HCT116 (cell line): ENCODE results near the gene ANAPC4. TPM values are rescaled to one million over a fixed set of nuclear protein-coding genes. Genes with fewer than 3 reads are reported as not detected.

ENCODE experiments used
- ATAC-seq: fragments of 200-7000 bp; cut with Tn5 transposase; 2 replicates; pipeline ENCODE4 v1.9.1; 2020; ENCODE audit warnings: mild to moderate bottlenecking, moderate library complexity
- BruUV-seq: library from RNA; stranded (reverse); fragments of 400-500 nt; replicated peaks from 2 replicates; lab custom pipeline; 2021; lab: Mats Ljungman, UMichigan
- CTCF ChIA-PET: fragments of 300-600 bp; sonication (Branson Sonifier 250); formaldehyde crosslinking; loops from one replicate; lab custom pipeline; 2021; ENCODE audit warnings: antibody characterized with exemption; lab: Charles Lee
- POLR2A ChIA-PET: fragments of 300-600, 350-600 bp; sonication (Branson Sonifier 250); formaldehyde crosslinking; loops from one replicate; lab custom pipeline; 2021; ENCODE audit warnings: antibody characterized with exemption; lab: Charles Lee
- RAD21 ChIA-PET, 2 experiments: fragments of 300-600 bp; sonication (Branson Sonifier 250); formaldehyde crosslinking; loops; one replicate each; lab custom pipeline; 2023; ENCODE audit warnings: low total read pairs in 2 of 2; ENCODE audit not compliant: uncharacterized antibody in 2 of 2, unreplicated experiment in 2 of 2, low non-redundant PET in 1 of 2; lab: Charles Lee
- DNase-seq: peaks from one replicate; pipeline ENCODE4 v3.0.0-alpha.2; 2010; ENCODE audit warnings: low read depth, low spot score
- H2AFZ ChIP-seq: fragments of 200-600 bp; shearing (Covaris generic), sonication (generic); 2 replicates; pipeline ENCODE4 v1.6.1; 2017; ENCODE audit warnings: low read depth, mixed run types, mixed read lengths, antibody characterized with exemption, low read length; ENCODE audit not compliant: poor library complexity, severe bottlenecking
- H3K27ac ChIP-seq: 2 replicates; pipeline ENCODE4 v1.5.1; 2012; ENCODE audit warnings: low read depth, low read length
- H3K27me3 ChIP-seq: fragments of 200-600 bp; sonication (generic); 2 replicates; pipeline ENCODE4 v1.6.1; 2016; ENCODE audit warnings: mixed run types, low read length, mixed read lengths; ENCODE audit not compliant: insufficient read depth
- H3K36me3 ChIP-seq, 2 experiments: fragments of 200-500 bp in 1 of 2; fragments of 200-600 bp in 1 of 2; sonication (Bioruptor generic) in 1 of 2; sonication (generic) in 1 of 2; 2 replicates each; pipeline versions ENCODE4 v1.5.1 to v1.6.1; 2014 to 2016; ENCODE audit warnings: low read length in 2 of 2, inconsistent platforms in 1 of 2, mixed read lengths in 1 of 2, mixed run types in 1 of 2; ENCODE audit not compliant: insufficient read depth in 2 of 2, control insufficient read depth in 1 of 2
- H3K4me1 ChIP-seq, 2 experiments: fragments of 200-600 bp in 1 of 2; sonication (generic) in 1 of 2; 2 replicates each; pipeline versions ENCODE4 v1.5.1 to v1.6.1; 2012 to 2017; ENCODE audit warnings: low read length in 2 of 2, inconsistent platforms in 1 of 2, mild to moderate bottlenecking in 1 of 2, mixed read lengths in 1 of 2, mixed run types in 1 of 2, moderate library complexity in 1 of 2; ENCODE audit not compliant: insufficient read depth in 2 of 2, control insufficient read depth in 1 of 2
- H3K4me2 ChIP-seq: fragments of 200-600 bp; sonication (generic); 2 replicates; pipeline ENCODE4 v1.6.1; 2017; ENCODE audit warnings: mixed run types, low read length, mixed read lengths
- H3K4me3 ChIP-seq, 2 experiments: fragments of 200-600 bp in 1 of 2; sonication (generic) in 1 of 2; replicated peaks in 1 of 2; 2 replicates each; pipeline ENCODE4 v1.5.1; 2011 to 2016; ENCODE audit warnings: low read length in 2 of 2, control low read depth in 1 of 2, low read depth in 1 of 2, mild to moderate bottlenecking in 1 of 2, mixed read lengths in 1 of 2, mixed run types in 1 of 2
- H3K79me2 ChIP-seq: fragments of 200-600 bp; sonication (generic); 2 replicates; pipeline ENCODE4 v1.6.1; 2017; ENCODE audit warnings: mild to moderate bottlenecking, mixed run types, low read length, moderate library complexity, mixed read lengths; ENCODE audit not compliant: insufficient read depth
- H3K9ac ChIP-seq: fragments of 200-600 bp; sonication (generic); 2 replicates; pipeline ENCODE4 v1.6.1; 2016; ENCODE audit warnings: low read length, mixed read lengths
- H3K9me2 ChIP-seq: fragments of 200-600 bp; sonication (generic), shearing (Covaris generic); 2 replicates; pipeline ENCODE4 v1.6.1; 2017; ENCODE audit warnings: mixed run types, mild to moderate bottlenecking, moderate library complexity; ENCODE audit not compliant: insufficient read depth
- H3K9me3 ChIP-seq, 2 experiments: fragments of 200-500 bp in 1 of 2; fragments of 200-600 bp in 1 of 2; sonication (Bioruptor generic) in 1 of 2; sonication (generic) in 1 of 2; 2 replicates each; pipeline ENCODE4 v1.6.1; 2014 to 2017; ENCODE audit warnings: low read length in 2 of 2, mixed read lengths in 2 of 2, inconsistent platforms in 1 of 2, low read depth in 1 of 2, mild to moderate bottlenecking in 1 of 2, mixed run types in 1 of 2, moderate library complexity in 1 of 2; ENCODE audit not compliant: control insufficient read depth in 1 of 2, insufficient read depth in 1 of 2
- H4K20me1 ChIP-seq: fragments of 200-600 bp; sonication (generic), shearing (Covaris generic); 2 replicates; pipeline ENCODE4 v1.6.1; 2017; ENCODE audit warnings: mixed run types, mild to moderate bottlenecking, moderate library complexity; ENCODE audit not compliant: insufficient read depth
- CBX3 ChIP-seq: IDR thresholded peaks from 2 replicates; pipeline ENCODE4 v1.6.1; 2012; ENCODE audit warnings: low read depth
- CEBPB ChIP-seq: IDR thresholded peaks from 2 replicates; pipeline ENCODE4 v1.6.1; 2012; ENCODE audit warnings: low read depth
- EGR1 ChIP-seq: IDR thresholded peaks from 2 replicates; pipeline ENCODE4 v1.6.1; 2012; ENCODE audit warnings: low read depth
- JUND ChIP-seq: IDR thresholded peaks from 2 replicates; pipeline ENCODE4 v1.6.1; 2012
- POLR2A ChIP-seq: IDR thresholded peaks from 2 replicates; pipeline ENCODE4 v1.7.0; 2011; ENCODE audit warnings: borderline replicate concordance; ENCODE audit not compliant: insufficient read depth, insufficient read length; ENCODE audit errors: extremely low read depth
- POLR2AphosphoS5 ChIP-seq: IDR thresholded peaks from 2 replicates; pipeline ENCODE4 v1.6.1; 2011; ENCODE audit warnings: mild to moderate bottlenecking, low read depth, low read length, moderate library complexity
- RAD21 ChIP-seq: IDR thresholded peaks from 2 replicates; pipeline ENCODE4 v1.6.1; 2012; ENCODE audit warnings: low read depth, mild to moderate bottlenecking
- SIN3A ChIP-seq: IDR thresholded peaks from 2 replicates; pipeline ENCODE4 v1.6.1; 2012; ENCODE audit warnings: low read depth
- SP1 ChIP-seq: IDR thresholded peaks from 2 replicates; pipeline ENCODE4 v1.6.1; 2012; ENCODE audit warnings: low read depth
- intact Hi-C: fragments of 100-400 bp; cut with micrococcal nuclease; formaldehyde crosslinking; loops from 2 replicates; pipeline ENCODE4 v1.10.0; 2022
- total RNA-seq: library from RNA; stranded (reverse); gene quantifications from one replicate; pipeline ENCODE4 v1.2.1, GENCODE V29; 2021; ENCODE audit not compliant: unreplicated experiment
- TF ChIP-seq, protein P1 (sequence below): IDR thresholded peaks from 2 replicates; pipeline ENCODE4 v1.6.1; 2011; ENCODE audit warnings: mild to moderate bottlenecking, low read length, moderate library complexity; ENCODE audit not compliant: insufficient replicate concordance; ENCODE audit errors: extremely low read depth
- TF ChIP-seq, protein P2 (sequence below), 3 experiments: fragments of 200-600 bp in 1 of 3; sonication (generic) in 1 of 3; IDR thresholded peaks in 2 of 3; conservative IDR thresholded peaks in 1 of 3; 2 replicates each; pipeline ENCODE4 v1.5.1; 2012 to 2017; ENCODE audit warnings: low read depth in 2 of 3, low read length in 2 of 3, antibody characterized with exemption in 1 of 3, borderline replicate concordance in 1 of 3, control low read depth in 1 of 3, mild to moderate bottlenecking in 1 of 3, mixed read lengths in 1 of 3, mixed run types in 1 of 3, moderate library complexity in 1 of 3; ENCODE audit not compliant: insufficient read depth in 1 of 3
- TF ChIP-seq, protein P3 (sequence below): IDR thresholded peaks from 2 replicates; pipeline ENCODE4 v1.6.1; 2012; ENCODE audit warnings: low read depth

The ANAPC4 gene
- total RNA-seq, 1 experiment from 2014 or later, result 29.2 TPM

DNA sequence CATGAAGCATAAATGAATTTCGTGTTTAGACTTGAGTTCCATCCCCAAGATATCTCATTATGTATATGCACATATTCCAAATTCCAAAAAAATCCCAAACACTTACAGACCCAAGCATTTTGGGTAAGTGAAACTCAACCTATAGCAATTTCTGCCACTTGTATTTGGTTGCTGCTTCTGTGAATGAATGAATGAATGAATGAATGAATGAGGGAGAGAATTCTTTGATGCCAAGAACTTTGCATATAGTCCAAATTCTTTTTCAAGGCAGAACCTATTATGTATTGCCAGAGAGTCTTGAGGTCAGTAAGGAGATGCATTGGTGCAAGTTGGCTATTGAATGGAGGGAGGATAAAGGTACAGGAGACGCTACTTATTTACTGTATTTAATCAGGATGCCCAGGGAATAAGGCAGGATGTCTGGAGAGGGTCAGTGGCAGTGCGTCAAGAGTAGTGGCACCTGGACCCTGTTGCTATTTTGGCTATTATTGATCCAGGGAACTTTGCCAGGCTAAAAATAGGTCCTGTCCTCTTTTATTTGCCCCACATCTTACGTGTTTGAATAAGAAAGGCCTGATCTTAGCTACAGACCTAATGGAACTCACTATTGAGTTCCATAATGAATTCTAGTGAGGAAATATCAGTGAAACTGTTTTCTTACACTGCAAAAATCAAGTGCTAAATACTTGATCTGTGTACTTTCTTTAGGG, 33.9 kb downstream of the ANAPC4 start:
- Histone ChIP-seq H2AFZ (no peak overlapping the region), H3K27me3 (no peaks in the 10 kb centered on the region), H3K9ac (no peak overlapping the region), H3K36me3 (peaks cover 26 to 28% of the 10 kb centered on the region in 2 experiments), H3K4me1 (no peaks in the 10 kb centered on the region), H3K4me2 (no peak overlapping the region), H3K9me3 (no peaks in the 10 kb centered on the region), H3K4me3 (no peak overlapping the region), H4K20me1 (no peaks in the 10 kb centered on the region), H3K79me2 (no peaks in the 10 kb centered on the region), H3K9me2 (no peaks in the 10 kb centered on the region), H3K27ac (no peak overlapping the region)
- intact Hi-C loops, result no loop called here
- DNase-seq (no peak), ATAC-seq (no peak)
- POLR2A ChIA-PET, result no interaction called here
- CTCF ChIA-PET, result no interaction called here
- RAD21 ChIA-PET, result no interaction called here
- no peak for TF ChIP-seq RAD21
- no peak for TF ChIP-seq POLR2A
- no peak for TF ChIP-seq CEBPB
- no peak for TF ChIP-seq EGR1
- BruUV-seq, result no TSS peak

DNA sequence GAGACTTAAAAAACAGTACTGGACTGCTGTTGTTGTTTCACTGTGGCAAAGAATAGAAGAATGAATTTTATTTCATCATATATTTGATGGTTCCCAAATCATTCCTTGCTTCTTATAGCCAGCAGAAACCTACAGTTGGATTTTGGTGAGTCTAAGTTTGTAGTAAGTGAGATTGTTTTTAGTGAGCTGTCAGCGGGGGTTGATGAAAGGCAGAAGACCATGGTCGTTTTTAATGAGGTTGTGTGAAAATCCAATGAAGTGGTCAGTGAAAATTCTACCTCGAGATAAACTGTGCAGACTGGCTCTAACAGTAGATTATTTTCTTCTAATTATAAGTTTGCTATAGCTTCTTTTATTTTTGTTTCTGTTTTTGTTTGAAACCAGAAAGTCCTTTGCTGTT, 36.2 kb downstream of the ANAPC4 start:
- Histone ChIP-seq H3K9me3 (no peaks in the 10 kb centered on the region), H3K27ac (no peak overlapping the region), H2AFZ (no peak overlapping the region), H3K36me3 (peaks cover 19 to 35% of the 10 kb centered on the region in 2 experiments), H4K20me1 (no peaks in the 10 kb centered on the region), H3K9me2 (no peaks in the 10 kb centered on the region), H3K9ac (no peak overlapping the region), H3K27me3 (no peaks in the 10 kb centered on the region), H3K4me1 (no peaks in the 10 kb centered on the region), H3K79me2 (no peaks in the 10 kb centered on the region), H3K4me3 (no peak overlapping the region), H3K4me2 (no peak overlapping the region)
- RAD21 ChIA-PET, result no interaction called here
- POLR2A ChIA-PET, result no interaction called here
- CTCF ChIA-PET, result no interaction called here
- DNase-seq, result no peak
- BruUV-seq, result no TSS peak
- intact Hi-C loops, result no loop called here
- TF ChIP-seq RAD21, result no peak
- TF ChIP-seq CBX3, result no peak
- TF ChIP-seq, protein P1, sequence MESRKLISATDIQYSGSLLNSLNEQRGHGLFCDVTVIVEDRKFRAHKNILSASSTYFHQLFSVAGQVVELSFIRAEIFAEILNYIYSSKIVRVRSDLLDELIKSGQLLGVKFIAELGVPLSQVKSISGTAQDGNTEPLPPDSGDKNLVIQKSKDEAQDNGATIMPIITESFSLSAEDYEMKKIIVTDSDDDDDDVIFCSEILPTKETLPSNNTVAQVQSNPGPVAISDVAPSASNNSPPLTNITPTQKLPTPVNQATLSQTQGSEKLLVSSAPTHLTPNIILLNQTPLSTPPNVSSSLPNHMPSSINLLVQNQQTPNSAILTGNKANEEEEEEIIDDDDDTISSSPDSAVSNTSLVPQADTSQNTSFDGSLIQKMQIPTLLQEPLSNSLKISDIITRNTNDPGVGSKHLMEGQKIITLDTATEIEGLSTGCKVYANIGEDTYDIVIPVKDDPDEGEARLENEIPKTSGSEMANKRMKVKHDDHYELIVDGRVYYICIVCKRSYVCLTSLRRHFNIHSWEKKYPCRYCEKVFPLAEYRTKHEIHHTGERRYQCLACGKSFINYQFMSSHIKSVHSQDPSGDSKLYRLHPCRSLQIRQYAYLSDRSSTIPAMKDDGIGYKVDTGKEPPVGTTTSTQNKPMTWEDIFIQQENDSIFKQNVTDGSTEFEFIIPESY, result no peak
- no peak for TF ChIP-seq POLR2AphosphoS5
- TF ChIP-seq SP1, result no peak
- TF ChIP-seq, protein P2, sequence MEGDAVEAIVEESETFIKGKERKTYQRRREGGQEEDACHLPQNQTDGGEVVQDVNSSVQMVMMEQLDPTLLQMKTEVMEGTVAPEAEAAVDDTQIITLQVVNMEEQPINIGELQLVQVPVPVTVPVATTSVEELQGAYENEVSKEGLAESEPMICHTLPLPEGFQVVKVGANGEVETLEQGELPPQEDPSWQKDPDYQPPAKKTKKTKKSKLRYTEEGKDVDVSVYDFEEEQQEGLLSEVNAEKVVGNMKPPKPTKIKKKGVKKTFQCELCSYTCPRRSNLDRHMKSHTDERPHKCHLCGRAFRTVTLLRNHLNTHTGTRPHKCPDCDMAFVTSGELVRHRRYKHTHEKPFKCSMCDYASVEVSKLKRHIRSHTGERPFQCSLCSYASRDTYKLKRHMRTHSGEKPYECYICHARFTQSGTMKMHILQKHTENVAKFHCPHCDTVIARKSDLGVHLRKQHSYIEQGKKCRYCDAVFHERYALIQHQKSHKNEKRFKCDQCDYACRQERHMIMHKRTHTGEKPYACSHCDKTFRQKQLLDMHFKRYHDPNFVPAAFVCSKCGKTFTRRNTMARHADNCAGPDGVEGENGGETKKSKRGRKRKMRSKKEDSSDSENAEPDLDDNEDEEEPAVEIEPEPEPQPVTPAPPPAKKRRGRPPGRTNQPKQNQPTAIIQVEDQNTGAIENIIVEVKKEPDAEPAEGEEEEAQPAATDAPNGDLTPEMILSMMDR (IDR thresholded peaks at IDR 0.05 in 2 of 3, conservative IDR thresholded peaks at IDR 0.05 in 1 of 3; ENCODE audit: borderline replicate concordance in 1 of 3, insufficient read depth in 1 of 3, low read depth in 2 of 3, low read length in 2 of 3), result no peak
- no peak for TF ChIP-seq SIN3A
- TF ChIP-seq, protein P3, sequence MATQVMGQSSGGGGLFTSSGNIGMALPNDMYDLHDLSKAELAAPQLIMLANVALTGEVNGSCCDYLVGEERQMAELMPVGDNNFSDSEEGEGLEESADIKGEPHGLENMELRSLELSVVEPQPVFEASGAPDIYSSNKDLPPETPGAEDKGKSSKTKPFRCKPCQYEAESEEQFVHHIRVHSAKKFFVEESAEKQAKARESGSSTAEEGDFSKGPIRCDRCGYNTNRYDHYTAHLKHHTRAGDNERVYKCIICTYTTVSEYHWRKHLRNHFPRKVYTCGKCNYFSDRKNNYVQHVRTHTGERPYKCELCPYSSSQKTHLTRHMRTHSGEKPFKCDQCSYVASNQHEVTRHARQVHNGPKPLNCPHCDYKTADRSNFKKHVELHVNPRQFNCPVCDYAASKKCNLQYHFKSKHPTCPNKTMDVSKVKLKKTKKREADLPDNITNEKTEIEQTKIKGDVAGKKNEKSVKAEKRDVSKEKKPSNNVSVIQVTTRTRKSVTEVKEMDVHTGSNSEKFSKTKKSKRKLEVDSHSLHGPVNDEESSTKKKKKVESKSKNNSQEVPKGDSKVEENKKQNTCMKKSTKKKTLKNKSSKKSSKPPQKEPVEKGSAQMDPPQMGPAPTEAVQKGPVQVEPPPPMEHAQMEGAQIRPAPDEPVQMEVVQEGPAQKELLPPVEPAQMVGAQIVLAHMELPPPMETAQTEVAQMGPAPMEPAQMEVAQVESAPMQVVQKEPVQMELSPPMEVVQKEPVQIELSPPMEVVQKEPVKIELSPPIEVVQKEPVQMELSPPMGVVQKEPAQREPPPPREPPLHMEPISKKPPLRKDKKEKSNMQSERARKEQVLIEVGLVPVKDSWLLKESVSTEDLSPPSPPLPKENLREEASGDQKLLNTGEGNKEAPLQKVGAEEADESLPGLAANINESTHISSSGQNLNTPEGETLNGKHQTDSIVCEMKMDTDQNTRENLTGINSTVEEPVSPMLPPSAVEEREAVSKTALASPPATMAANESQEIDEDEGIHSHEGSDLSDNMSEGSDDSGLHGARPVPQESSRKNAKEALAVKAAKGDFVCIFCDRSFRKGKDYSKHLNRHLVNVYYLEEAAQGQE, result no peak
- no peak for TF ChIP-seq JUND
- no peak for ATAC-seq
